Measurements from ENCODE around the gene NKIRAS1.
A peak's percentile ranks its signal among the peaks of the same experiment; 100 is the strongest.

The NKIRAS1 gene

GRCh38 chr3:23945913-23946687, 29.3 kb upstream of the NKIRAS1 start:
- H3K4me1 Mint-ChIP-seq = peaks cover 33% of the 10 kb centered on the region
- H3K9me3 Mint-ChIP-seq = no peaks in the 10 kb centered on the region
- peak overlapping the region; percentile 72 for H3K4me3 Mint-ChIP-seq
- CTCF ChIA-PET = interaction anchor here (1.2 kb wide), 1 partner anchor 29 kb away, joined by 4 read pairs; the partner anchor contains the start of genes NKIRAS1 and RPL15
- H3K27me3 Mint-ChIP-seq = peaks cover 36% of the 10 kb centered on the region
- H3K27ac Mint-ChIP-seq = peak overlapping the region; percentile 84
- peaks cover 2% of the 10 kb centered on the region for H3K36me3 Mint-ChIP-seq
- DNase-seq = peak; percentile 96

DNA sequence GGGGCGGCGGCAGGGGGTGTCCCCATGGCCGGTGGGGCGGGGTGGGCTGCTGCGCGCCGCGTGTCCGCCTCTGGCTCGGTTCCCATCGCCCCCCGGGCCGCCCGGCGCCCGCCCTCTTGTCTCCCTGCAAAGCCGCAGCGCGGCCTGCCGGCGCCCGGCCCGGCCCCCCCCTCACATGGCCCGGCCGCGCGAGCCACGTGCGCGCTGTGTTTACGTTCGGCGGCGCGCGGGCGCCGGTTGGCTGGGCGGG, 28.8 kb upstream of the NKIRAS1 start:
- peaks cover 2% of the 10 kb centered on the region for H3K36me3 Mint-ChIP-seq
- no peaks in the 10 kb centered on the region for H3K9me3 Mint-ChIP-seq
- H3K27ac Mint-ChIP-seq = peak overlapping the region; percentile 77
- H3K4me1 Mint-ChIP-seq = peaks cover 30% of the 10 kb centered on the region
- H3K27me3 Mint-ChIP-seq = peaks cover 38% of the 10 kb centered on the region
- CTCF ChIA-PET = no interaction called here
- peak overlapping the region; percentile 57 for H3K4me3 Mint-ChIP-seq
- no peak for DNase-seq

DNA sequence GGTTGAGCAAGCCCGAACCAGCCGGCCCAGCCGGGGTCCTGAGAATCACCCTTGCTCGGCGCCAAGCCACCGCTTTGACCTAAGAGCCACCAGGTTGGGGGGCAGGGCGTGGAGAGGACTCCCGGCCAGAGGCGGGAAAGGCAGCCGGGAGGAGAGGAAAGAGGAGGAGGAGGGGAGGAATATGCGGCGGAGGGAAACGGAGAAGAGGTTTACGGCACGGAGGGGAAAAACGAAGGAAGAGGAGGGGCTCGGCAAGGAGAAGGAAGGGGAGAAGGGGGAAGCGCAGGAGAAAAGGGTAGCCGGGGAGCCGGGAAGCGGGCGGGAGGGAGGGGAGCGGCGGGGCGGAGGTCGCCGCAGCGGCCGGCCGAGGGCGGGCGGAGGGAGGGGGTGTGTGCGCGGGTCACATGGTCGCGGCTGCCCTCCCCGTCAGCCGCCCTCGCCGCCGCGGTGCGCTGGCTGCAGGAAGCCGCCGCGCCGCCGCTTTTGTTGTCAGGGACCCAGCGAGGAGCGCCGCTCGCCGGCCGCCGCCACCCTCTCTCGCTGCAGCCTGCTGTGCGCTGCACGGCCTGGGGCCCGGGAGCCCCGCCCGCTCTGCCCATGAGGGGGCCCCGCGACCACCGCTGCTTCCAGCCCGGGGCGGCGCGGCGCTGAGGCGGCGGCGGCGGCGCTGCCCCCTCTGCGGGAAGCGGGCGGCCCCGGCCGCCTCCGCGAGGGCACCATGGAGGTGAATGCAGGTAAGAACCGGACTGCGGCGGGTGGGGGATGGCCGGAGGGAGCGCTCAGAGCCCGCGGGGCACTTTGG, 28.3 kb upstream of the NKIRAS1 start, which contains the start of gene NR1D2:
TSS of gene NR1D2 (plus strand) at position 426 of the 802 bp plus-strand sequence. CDS start at position 719, 293 bp downstream.
- H3K9me3 Mint-ChIP-seq = no peaks in the 10 kb centered on the region
- peak within 1 kb of the TSS; percentile 84 for H3K27ac Mint-ChIP-seq
- H3K4me3 Mint-ChIP-seq = peak within 1 kb of the TSS; percentile 74
- H3K36me3 Mint-ChIP-seq = peaks cover 2% of the 10 kb centered on the region
- DNase-seq = peak; percentile 83
- CTCF ChIA-PET = interaction anchor here (1.0 kb wide), 1 partner anchor 28 kb away, joined by 5 read pairs; the partner anchor contains the start of genes NKIRAS1 and RPL15
- H3K4me1 Mint-ChIP-seq = peaks cover 25% of the 10 kb centered on the region
- H3K27me3 Mint-ChIP-seq = peaks cover 38% of the 10 kb centered on the region

- H3K4me3 Mint-ChIP-seq = peak overlapping the region; percentile 74
- CTCF ChIA-PET = interaction anchor here (1.0 kb wide), 2 partner anchors 27 to 54 kb away, joined by 3 to 5 read pairs; partner anchors contain the start of genes NKIRAS1 and RPL15
Observed at GRCh38 chr3:23944007-23944783, 27.4 kb upstream of the NKIRAS1 start.

GRCh38 chr3:23942546-23942945, 25.8 kb upstream of the NKIRAS1 start:
- peaks cover 13% of the 10 kb centered on the region for H3K4me1 Mint-ChIP-seq
- CTCF ChIA-PET = no interaction called here
- peaks cover 45% of the 10 kb centered on the region for H3K27me3 Mint-ChIP-seq

More at GRCh38 chr3:23944007-23944783, 27.4 kb upstream of the NKIRAS1 start:
- Mint-ChIP-seq H3K9me3 (no peaks in the 10 kb centered on the region), H3K4me1 (peaks cover 17% of the 10 kb centered on the region), H3K36me3 (no peaks in the 10 kb centered on the region), H3K27ac (peak overlapping the region; percentile 82), H3K27me3 (peaks cover 38% of the 10 kb centered on the region)
- DNase-seq = no peak

DNA sequence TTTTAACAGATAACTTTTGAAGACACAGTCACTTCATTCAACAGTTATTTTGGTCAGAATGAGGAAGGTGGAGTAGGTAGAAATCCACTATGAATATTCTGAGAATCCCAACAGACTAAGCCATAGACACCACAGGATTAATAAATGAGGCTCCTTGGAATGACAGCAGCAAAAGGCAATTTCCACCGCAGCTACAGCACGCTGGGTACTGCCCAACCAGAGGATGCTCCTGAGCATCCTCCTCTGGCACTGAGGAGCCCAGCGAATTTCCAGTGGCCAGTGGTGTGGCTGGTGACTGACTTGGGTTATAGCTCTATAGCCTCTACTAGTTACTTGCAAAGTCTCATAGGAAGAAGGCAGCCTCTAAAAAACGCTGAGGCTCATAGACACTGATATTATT, 24.6 kb upstream of the NKIRAS1 start:
- Mint-ChIP-seq H3K27me3 (peaks cover 51% of the 10 kb centered on the region), H3K9me3 (no peaks in the 10 kb centered on the region), H3K4me3 (no peak overlapping the region), H3K4me1 (peaks cover 8% of the 10 kb centered on the region), H3K36me3 (no peaks in the 10 kb centered on the region), H3K27ac (no peak overlapping the region)
- DNase-seq = no peak
- CTCF ChIA-PET = no interaction called here

More at GRCh38 chr3:23942546-23942945, 25.8 kb upstream of the NKIRAS1 start:
- Mint-ChIP-seq H3K27ac (no peak overlapping the region), H3K4me3 (no peak overlapping the region), H3K9me3 (no peaks in the 10 kb centered on the region), H3K36me3 (no peaks in the 10 kb centered on the region)
- no peak for DNase-seq

DNA sequence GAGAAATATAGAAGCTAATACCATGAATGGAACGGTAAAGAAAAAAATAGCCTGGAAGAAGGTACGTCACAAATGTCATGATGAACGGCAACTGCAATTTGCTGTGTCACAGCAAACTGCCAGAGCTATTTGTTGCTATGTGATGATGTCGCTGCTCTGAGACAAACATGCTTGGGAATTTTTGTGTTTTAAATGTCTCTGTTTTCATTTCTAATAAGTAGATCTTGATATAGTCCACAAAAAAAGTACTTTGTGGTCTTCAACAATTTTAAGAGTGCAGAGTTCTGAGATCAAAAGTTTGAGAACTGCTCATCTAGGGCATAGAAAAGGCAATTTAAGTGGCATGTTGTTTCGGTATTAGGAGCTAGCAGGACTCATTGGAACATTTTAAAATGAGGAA, 24.0 kb upstream of the NKIRAS1 start:
- no peak for DNase-seq
- peaks cover 54% of the 10 kb centered on the region for H3K27me3 Mint-ChIP-seq
- CTCF ChIA-PET = no interaction called here
- H3K4me3 Mint-ChIP-seq = no peak overlapping the region
- H3K27ac Mint-ChIP-seq = no peak overlapping the region
- H3K9me3 Mint-ChIP-seq = no peaks in the 10 kb centered on the region
- peaks cover 8% of the 10 kb centered on the region for H3K4me1 Mint-ChIP-seq
- H3K36me3 Mint-ChIP-seq = no peaks in the 10 kb centered on the region

GRCh38 chr3:23938688-23939087, 21.9 kb upstream of the NKIRAS1 start:
- no peaks in the 10 kb centered on the region for H3K36me3 Mint-ChIP-seq
- H3K4me1 Mint-ChIP-seq = no peaks in the 10 kb centered on the region
- H3K4me3 Mint-ChIP-seq = no peak overlapping the region
- H3K9me3 Mint-ChIP-seq = no peaks in the 10 kb centered on the region
- H3K27ac Mint-ChIP-seq = no peak overlapping the region
- peaks cover 47% of the 10 kb centered on the region for H3K27me3 Mint-ChIP-seq
- no peak for DNase-seq
- CTCF ChIA-PET = no interaction called here

GRCh38 chr3:23937296-23937695, 20.5 kb upstream of the NKIRAS1 start:
- no peaks in the 10 kb centered on the region for H3K4me1 Mint-ChIP-seq
- no peaks in the 10 kb centered on the region for H3K36me3 Mint-ChIP-seq
- H3K4me3 Mint-ChIP-seq = no peak overlapping the region
- DNase-seq = no peak
- no peaks in the 10 kb centered on the region for H3K9me3 Mint-ChIP-seq
- H3K27ac Mint-ChIP-seq = no peak overlapping the region
- CTCF ChIA-PET = no interaction called here
- peaks cover 33% of the 10 kb centered on the region for H3K27me3 Mint-ChIP-seq

DNA sequence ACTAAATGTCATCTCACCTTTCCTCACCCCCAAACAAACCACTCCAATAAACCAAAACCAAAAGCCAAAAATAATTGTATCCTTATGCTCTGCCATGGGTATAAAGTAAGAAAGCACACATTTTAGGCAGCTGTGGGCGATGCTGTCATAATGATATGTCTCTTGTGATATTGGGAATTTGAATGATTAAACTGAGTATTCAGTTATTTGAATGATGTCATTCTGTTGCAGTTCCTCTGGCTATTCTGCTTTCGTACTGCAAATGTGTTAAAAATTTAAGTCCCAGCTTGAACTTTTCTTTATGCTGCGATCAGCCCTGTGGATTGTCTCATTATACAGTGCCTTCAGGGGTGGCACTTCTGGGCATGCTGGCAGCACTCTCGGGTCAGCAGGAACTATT, 17.5 kb upstream of the NKIRAS1 start:
- H3K27ac Mint-ChIP-seq = no peak overlapping the region
- DNase-seq = no peak
- H3K9me3 Mint-ChIP-seq = no peaks in the 10 kb centered on the region
- H3K27me3 Mint-ChIP-seq = peaks cover 26% of the 10 kb centered on the region
- no peaks in the 10 kb centered on the region for H3K36me3 Mint-ChIP-seq
- H3K4me1 Mint-ChIP-seq = no peaks in the 10 kb centered on the region
- no peak overlapping the region for H3K4me3 Mint-ChIP-seq
- CTCF ChIA-PET = no interaction called here

DNA sequence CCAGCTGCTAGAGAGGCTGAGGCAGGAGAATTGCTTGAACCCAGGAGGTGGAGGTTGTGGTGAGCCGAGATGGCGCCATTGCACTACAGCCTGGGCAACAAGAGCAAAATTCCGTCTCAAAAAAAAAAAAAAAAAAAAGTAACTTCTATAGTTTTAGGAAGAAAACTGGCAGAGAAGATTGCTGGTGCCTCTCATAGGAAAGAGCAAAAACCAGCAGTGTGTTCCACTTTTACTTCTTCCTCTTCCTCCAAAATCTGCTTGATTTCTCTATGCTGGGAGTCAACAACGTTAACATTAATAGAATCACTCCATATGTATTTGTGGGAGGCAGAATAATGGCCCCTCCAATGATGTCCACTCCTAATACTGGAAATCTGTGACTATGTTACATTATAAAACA, 15.8 kb upstream of the NKIRAS1 start:
- CTCF ChIA-PET = no interaction called here
- no peak overlapping the region for H3K27ac Mint-ChIP-seq
- no peaks in the 10 kb centered on the region for H3K9me3 Mint-ChIP-seq
- H3K4me3 Mint-ChIP-seq = no peak overlapping the region
- DNase-seq = no peak
- H3K27me3 Mint-ChIP-seq = peaks cover 20% of the 10 kb centered on the region
- peaks cover 3% of the 10 kb centered on the region for H3K4me1 Mint-ChIP-seq
- no peaks in the 10 kb centered on the region for H3K36me3 Mint-ChIP-seq

DNA sequence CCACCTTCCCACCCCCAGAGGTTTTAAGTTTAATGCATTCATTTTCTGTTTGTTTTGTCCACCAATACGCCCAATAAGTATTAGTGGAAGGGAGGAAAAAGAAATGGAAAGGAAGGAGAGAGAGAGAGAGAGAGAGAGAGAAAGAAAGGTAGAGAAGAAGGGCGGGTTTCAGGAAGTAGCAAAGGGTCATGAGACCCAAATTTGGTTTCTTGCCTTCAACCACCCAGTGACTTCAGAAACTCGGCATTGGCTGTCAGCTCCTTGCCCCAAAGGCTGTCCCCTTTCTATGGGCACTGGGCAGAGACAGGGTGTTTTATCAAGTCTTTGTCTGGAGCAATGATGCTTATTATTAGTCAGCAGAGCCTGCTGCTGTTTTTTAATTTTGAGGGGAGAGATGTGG, 14.8 kb upstream of the NKIRAS1 start:
- Mint-ChIP-seq H3K36me3 (no peaks in the 10 kb centered on the region), H3K4me1 (peaks cover 3% of the 10 kb centered on the region), H3K9me3 (no peaks in the 10 kb centered on the region), H3K27ac (no peak overlapping the region), H3K27me3 (peaks cover 13% of the 10 kb centered on the region), H3K4me3 (no peak overlapping the region)
- CTCF ChIA-PET = no interaction called here
- DNase-seq = no peak

GRCh38 chr3:23928524-23928923, 11.7 kb upstream of the NKIRAS1 start:
- CTCF ChIA-PET = no interaction called here
- peaks cover 4% of the 10 kb centered on the region for H3K27me3 Mint-ChIP-seq

GRCh38 chr3:23926736-23927135, 9.9 kb upstream of the NKIRAS1 start:
- Mint-ChIP-seq H3K36me3 (no peaks in the 10 kb centered on the region), H3K27me3 (peaks cover 4% of the 10 kb centered on the region), H3K27ac (no peak overlapping the region), H3K9me3 (no peaks in the 10 kb centered on the region), H3K4me1 (peaks cover 3% of the 10 kb centered on the region), H3K4me3 (no peak overlapping the region)
- DNase-seq = no peak
- CTCF ChIA-PET = interaction anchor here (0.6 kb wide), 1 partner anchor 88 kb away, joined by 3 read pairs; no protein-coding TSS in a partner anchor

More at GRCh38 chr3:23928524-23928923, 11.7 kb upstream of the NKIRAS1 start:
- no peaks in the 10 kb centered on the region for H3K9me3 Mint-ChIP-seq
- no peak overlapping the region for H3K4me3 Mint-ChIP-seq
- H3K36me3 Mint-ChIP-seq = no peaks in the 10 kb centered on the region
- no peak for DNase-seq
- peaks cover 3% of the 10 kb centered on the region for H3K4me1 Mint-ChIP-seq
- H3K27ac Mint-ChIP-seq = no peak overlapping the region
